Neural crest cell (in vitro differentiated cells): ENCODE results near the gene NKAIN2. TPM values are rescaled to one million over a fixed set of nuclear protein-coding genes. Genes with fewer than 3 reads are reported as not detected.
"Not testable (repeated sequence)": the region's sequence is repeated elsewhere in the genome, so short reads cannot be mapped to it uniquely, and the experiment has no call there.

Experiments
- DNase-seq: peaks from one replicate; pipeline ENCODE4 v3.0.0; 2021; ENCODE audit warnings: low read depth, mixed read lengths, low spot score
- H3K27ac Mint-ChIP-seq: one replicate; pipeline ENCODE4 v1.8.0; 2021; ENCODE audit warnings: mild to moderate bottlenecking, mixed read lengths; ENCODE audit not compliant: unreplicated experiment
- H3K27me3 Mint-ChIP-seq: 2 replicates; pipeline ENCODE4 v1.8.0; 2021; ENCODE audit warnings: low read depth, mild to moderate bottlenecking, mixed read lengths
- H3K36me3 Mint-ChIP-seq: 2 replicates; pipeline ENCODE4 v1.8.0; 2021; ENCODE audit warnings: low read depth, mild to moderate bottlenecking, mixed read lengths
- H3K4me1 Mint-ChIP-seq: 2 replicates; pipeline ENCODE4 v1.8.0; 2021; ENCODE audit warnings: mixed read lengths
- H3K4me3 Mint-ChIP-seq: one replicate; pipeline ENCODE4 v1.8.0; 2021; ENCODE audit warnings: mild to moderate bottlenecking, mixed read lengths
- H3K9me3 Mint-ChIP-seq: 2 replicates; pipeline ENCODE4 v1.8.0; 2021; ENCODE audit warnings: mixed read lengths
- total RNA-seq: library from RNA; stranded (reverse); gene quantifications from 2 replicates; pipeline ENCODE4 v1.2.1, GENCODE V29; 2021
- TF ChIP-seq, protein P1 (sequence below): fragments of 200-600 bp; sonication (generic); conservative IDR thresholded peaks from 2 replicates; pipeline ENCODE4 v1.5.0; 2021; ENCODE audit warnings: antibody characterized with exemption, mild to moderate bottlenecking

The NKAIN2 gene
- total RNA-seq, 1 donor from 2014 or later = 1.1 TPM

DNA sequence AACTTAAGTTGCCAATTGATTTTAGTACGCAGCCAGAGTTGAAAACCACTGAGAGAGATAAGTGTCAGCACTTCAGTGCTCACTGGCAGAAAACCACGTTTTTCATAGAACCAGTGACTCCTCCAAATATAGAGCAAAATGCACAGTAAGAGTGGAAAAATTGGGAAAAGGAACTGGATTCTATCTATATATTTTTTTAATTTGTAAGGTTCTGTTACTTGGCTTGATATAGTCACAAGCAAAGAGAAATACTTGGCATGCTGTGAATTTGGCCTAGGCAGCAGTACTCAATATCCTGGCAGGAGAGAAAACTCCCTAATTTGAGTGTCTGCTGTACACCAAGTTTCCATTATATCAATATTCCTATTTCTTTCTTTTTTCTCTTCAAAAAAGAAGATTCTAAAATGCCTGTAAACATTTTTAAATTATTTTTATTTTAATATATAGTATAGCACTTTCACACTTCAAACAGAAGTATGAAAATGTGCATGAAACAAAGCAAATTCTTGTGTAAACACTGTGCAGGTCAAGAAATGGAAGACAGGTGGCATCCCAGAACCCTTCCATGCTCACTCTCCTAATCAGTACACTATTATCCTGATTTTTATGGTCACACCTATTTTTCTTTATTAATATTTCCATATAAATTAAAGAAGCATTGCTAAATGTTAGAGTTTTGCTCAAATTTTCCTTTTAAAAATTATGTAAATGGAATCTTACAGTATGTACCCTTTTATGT is 596.8 kb downstream of the NKAIN2 start:
- no peak for DNase-seq
- Mint-ChIP-seq H3K4me3 (no peak overlapping the region), H3K27me3 (no peaks in the 10 kb centered on the region), H3K9me3 (peaks cover 2% of the 10 kb centered on the region), H3K27ac (no peak overlapping the region), H3K4me1 (no peaks in the 10 kb centered on the region), H3K36me3 (no peaks in the 10 kb centered on the region)
- TF ChIP-seq, protein P1, sequence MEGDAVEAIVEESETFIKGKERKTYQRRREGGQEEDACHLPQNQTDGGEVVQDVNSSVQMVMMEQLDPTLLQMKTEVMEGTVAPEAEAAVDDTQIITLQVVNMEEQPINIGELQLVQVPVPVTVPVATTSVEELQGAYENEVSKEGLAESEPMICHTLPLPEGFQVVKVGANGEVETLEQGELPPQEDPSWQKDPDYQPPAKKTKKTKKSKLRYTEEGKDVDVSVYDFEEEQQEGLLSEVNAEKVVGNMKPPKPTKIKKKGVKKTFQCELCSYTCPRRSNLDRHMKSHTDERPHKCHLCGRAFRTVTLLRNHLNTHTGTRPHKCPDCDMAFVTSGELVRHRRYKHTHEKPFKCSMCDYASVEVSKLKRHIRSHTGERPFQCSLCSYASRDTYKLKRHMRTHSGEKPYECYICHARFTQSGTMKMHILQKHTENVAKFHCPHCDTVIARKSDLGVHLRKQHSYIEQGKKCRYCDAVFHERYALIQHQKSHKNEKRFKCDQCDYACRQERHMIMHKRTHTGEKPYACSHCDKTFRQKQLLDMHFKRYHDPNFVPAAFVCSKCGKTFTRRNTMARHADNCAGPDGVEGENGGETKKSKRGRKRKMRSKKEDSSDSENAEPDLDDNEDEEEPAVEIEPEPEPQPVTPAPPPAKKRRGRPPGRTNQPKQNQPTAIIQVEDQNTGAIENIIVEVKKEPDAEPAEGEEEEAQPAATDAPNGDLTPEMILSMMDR = peak; percentile 36

DNA sequence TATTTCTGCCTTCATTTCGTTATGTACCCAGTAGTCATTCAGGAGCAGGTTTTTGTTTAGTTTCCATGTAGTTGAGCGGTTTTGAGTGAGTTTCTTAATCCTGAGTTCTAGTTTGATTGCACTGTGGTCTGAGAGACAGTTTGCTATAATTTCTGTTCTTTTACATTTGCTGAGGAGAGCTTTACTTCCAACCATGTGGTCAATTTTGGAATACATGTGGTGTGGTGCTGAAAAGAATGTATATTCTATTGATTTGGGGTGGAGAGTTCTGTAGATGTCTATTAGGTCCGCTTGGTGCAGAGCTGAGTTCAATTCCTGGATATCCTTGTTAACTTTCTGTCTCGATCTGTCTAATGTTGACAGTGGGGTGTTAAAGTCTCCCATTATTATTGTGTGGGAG is 606.8 kb downstream of the NKAIN2 start:
- H3K4me1 Mint-ChIP-seq, H3K27ac Mint-ChIP-seq, H3K36me3 Mint-ChIP-seq, H3K4me3 Mint-ChIP-seq, H3K27me3 Mint-ChIP-seq, DNase-seq: not testable (repeated sequence)
- peaks cover 15% of the 10 kb centered on the region for H3K9me3 Mint-ChIP-seq

DNA sequence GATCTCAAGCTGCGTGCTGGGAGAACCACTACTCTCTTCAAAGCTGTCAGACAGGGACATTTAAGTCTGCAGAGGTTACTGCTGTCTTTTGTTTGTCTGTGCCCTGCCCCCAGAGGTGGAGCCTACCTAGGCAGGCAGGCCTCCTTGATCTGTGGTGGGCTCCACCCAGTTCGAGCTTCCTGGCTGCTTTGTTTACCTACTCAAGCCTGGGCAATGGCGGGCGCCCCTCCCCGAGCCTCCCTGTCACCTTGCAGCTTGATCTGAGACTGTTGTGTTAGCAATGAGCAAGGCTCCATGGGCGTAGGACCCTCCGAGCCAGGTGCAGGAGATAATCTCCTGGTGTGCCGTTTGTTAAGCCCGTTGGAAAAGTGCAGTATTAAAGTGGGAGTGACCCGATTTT is 609.0 kb downstream of the NKAIN2 start:
- peaks cover 15% of the 10 kb centered on the region for H3K9me3 Mint-ChIP-seq
- not testable (repeated sequence) for H3K4me3 Mint-ChIP-seq, H3K4me1 Mint-ChIP-seq, DNase-seq, H3K27me3 Mint-ChIP-seq, H3K36me3 Mint-ChIP-seq, H3K27ac Mint-ChIP-seq

DNA sequence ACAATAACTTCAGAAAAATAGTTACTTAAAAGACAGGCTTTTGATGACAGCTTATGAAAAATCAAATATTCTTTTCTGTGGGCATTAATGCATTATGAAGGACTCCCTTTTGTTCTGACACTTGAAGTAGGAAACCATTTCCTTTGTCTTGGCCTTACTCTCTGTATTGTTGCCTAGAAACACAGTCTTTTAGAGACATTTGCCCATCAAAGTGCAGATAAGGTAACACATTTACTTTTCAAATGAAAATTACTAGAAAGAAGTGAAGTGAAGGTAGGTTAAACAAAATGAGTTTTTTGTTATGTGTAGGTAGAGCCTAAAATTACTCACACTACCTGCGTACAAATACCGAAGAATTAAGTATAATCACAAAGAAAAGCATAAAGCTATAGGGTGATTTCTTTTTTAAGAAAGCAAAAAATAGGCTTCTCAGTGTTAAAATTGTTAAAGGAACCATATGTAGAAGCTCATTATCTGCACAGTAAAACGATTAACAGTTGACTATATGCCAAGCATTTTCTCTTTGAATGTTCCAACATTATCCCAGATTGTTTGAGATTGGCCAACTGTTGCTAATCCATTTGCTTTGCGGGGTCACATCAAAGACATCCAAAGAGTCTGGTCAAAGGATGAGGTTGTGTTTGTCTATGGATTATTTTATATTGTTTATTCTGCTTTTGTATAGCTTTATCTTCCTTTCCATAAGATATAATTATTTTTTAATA is 616.6 kb downstream of the NKAIN2 start:
- H3K4me1 Mint-ChIP-seq = peaks cover 8% of the 10 kb centered on the region
- peaks cover 3% of the 10 kb centered on the region for H3K9me3 Mint-ChIP-seq
- H3K4me3 Mint-ChIP-seq = no peak overlapping the region
- DNase-seq = no peak
- TF ChIP-seq, protein P1 = no peak
- H3K27me3 Mint-ChIP-seq = no peaks in the 10 kb centered on the region
- H3K27ac Mint-ChIP-seq = no peak overlapping the region
- no peaks in the 10 kb centered on the region for H3K36me3 Mint-ChIP-seq

DNA sequence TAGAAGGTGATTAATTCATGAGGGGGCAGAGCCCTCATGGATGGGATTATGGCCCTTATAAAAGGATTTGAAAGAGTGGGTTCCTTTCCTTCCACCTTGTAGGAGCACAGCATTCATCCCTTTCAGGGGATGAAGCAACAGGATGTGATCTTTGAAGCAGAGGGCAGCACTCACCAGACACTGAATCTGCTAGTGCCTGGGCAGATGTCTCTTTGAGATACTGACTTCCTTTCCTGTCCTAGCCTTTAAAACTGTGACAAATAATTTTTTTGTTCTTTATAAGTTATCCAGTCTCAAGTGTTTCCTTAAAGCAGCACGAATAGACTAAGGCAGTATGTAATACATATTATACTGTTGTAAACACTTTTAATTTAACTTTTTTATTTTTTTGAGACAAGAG is 620.0 kb downstream of the NKAIN2 start:
- H3K27me3 Mint-ChIP-seq = no peaks in the 10 kb centered on the region
- no peak overlapping the region for H3K27ac Mint-ChIP-seq
- no peaks in the 10 kb centered on the region for H3K36me3 Mint-ChIP-seq
- TF ChIP-seq, protein P1 = no peak
- peaks cover 3% of the 10 kb centered on the region for H3K9me3 Mint-ChIP-seq
- no peak overlapping the region for H3K4me3 Mint-ChIP-seq
- peaks cover 8% of the 10 kb centered on the region for H3K4me1 Mint-ChIP-seq
- no peak for DNase-seq

DNA sequence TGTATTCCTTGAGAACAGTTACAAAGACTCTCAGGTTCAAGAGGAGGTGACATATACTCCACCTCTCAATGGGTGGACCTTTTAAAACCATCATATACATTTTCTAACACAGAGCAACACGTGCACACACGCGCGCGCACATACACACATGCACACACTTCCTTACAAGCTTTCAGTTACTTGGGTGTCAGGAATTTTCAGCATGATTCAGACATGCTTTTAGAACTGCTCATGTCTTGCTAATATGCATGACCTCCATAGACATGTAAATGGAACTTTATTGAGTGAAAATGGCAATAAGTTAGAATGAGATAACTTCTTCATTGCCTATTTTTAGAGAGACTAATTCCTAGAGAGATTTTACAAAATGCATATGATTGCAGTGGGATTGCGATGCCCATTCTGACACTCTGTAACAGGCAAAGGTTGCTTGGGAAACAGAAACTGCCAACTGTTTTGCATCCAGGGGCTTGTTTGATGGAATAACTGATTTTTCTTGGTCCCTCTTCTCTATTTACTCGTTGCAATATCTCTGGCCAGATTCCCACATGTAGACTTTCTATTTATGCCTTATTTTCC is 627.2 kb downstream of the NKAIN2 start:
- no peak overlapping the region for H3K27ac Mint-ChIP-seq
- TF ChIP-seq, protein P1 = no peak
- no peaks in the 10 kb centered on the region for H3K27me3 Mint-ChIP-seq
- H3K9me3 Mint-ChIP-seq = no peaks in the 10 kb centered on the region
- H3K4me3 Mint-ChIP-seq = no peak overlapping the region
- no peak for DNase-seq
- no peaks in the 10 kb centered on the region for H3K36me3 Mint-ChIP-seq
- no peaks in the 10 kb centered on the region for H3K4me1 Mint-ChIP-seq
